ENCODE data around the gene OR2AG1. TPM values are rescaled to one million over a fixed set of nuclear protein-coding genes. Genes with fewer than 3 reads are reported as not detected.

Gene OR2AG1, protein sequence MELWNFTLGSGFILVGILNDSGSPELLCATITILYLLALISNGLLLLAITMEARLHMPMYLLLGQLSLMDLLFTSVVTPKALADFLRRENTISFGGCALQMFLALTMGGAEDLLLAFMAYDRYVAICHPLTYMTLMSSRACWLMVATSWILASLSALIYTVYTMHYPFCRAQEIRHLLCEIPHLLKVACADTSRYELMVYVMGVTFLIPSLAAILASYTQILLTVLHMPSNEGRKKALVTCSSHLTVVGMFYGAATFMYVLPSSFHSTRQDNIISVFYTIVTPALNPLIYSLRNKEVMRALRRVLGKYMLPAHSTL
- not detected for total RNA-seq
- polyA plus RNA-seq (ENCODE audit: insufficient read depth in 1 of 8, insufficient read length in 8 of 8, low replicate concordance in 1 of 8): under 1 TPM in 4 of 8 donors, not detected in 4; 0.04 to 0.05 (median 0.05) TPM
- long read RNA-seq, donor 1: 0 reads
- long read RNA-seq, donor 2: 0 reads
- long read RNA-seq, donor 3: 0 reads
- long read RNA-seq, donor 4: 0 reads
- long read RNA-seq, donor 5: 0 reads
- long read RNA-seq, donor 6: 0 reads
- long read RNA-seq, donor 7: 0 reads
- long read RNA-seq, donor 8: 0 reads
- long read RNA-seq, donor 9: 0 reads
- long read RNA-seq, donor 10: 0 reads
- long read RNA-seq, donor 11: 0 reads

DNA sequence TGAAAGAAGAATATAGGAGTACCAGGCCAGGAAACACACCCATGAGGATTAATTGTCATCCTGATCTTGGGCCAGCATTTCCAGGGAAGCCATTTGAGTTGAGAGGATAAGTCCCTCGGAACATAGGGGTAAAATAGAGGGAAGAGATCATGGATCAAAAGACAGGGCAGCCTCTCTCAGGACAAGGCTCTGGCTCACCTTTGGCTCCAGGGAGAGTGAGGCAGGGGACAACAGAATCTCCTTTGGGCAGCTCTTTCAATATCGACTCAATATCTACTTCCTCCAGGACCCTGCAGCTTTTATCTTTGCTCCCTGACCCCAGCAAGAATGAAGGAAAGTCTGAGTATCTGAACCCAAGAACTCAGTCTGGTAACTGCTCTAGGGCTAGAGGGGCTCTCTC lies at the start of gene OR2AG1:
Gene OR2AG1 (plus strand): TSS at position 301 of the 400 bp plus-strand sequence. CDS start 2,018 bp downstream, outside the sequence.
- Histone ChIP-seq H3K4me3 (ENCODE audit: low read length) (no peak within 1 kb of the TSS), H3K27me3 (ENCODE audit: control insufficient read depth, insufficient read depth, low read length) (no peaks in the 10 kb centered on the region), H3K9me3 (replicated peaks; ENCODE audit: control insufficient read depth, low read depth, low read length) (no peaks in the 10 kb centered on the region), H3K4me1 (ENCODE audit: control insufficient read depth, insufficient read depth, low read length) (no peaks in the 10 kb centered on the region), H3K27ac (ENCODE audit: low read length) (no peak within 1 kb of the TSS), H3K36me3 (ENCODE audit: control insufficient read depth, insufficient read depth, low read length) (no peaks in the 10 kb centered on the region)
- no CpG with 5 or more reads among the region's 2 CpGs for WGBS (ENCODE audit: insufficient coverage)
- no peak for DNase-seq

DNA sequence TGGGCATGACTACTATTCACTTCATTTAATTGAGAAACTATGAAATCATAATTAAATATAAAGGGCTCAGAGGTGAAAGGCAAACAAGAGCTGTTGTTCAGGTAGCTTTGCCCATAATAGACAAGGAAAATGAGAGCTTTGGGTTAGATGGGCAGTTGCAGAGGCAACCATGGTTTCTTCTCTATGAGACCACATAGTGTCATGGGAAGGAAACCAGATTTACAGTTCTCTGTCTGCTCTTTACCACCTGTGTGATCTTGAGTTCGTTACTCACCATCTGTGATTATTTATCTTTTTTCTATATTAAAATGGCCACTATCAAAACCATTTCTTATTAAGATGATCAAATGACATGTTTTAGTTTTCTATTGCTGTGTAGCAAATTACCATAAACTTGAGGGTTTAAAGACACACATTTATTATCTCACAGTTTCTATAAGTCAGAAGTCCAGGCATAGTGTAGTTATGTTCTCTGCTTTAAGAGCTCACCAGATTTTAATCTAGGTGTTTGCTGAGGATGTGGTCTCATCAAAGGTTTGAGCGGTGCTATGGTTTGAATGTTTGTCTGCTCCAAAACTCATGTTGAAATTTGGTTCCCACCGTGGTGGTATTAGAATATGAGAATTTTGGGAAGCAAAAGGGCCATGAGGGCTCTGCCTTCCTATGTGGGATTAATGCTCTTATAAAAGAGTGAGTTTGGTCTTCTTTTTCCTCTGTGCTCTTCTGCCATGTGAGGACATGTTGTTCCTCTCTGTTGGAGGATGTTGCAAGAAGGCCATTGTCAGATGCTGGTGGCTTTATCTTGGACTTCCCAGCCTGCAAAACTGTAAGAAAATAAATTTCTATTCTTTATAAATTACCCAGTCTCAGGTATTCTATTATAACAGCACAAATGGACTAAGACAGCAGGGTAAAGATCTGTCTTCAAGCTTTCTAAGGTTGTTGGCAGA lies 49.2 kb upstream of the OR2AG1 start:
- Histone ChIP-seq H3K4me3 (ENCODE audit: low read length) (no peak overlapping the region), H3K36me3 (ENCODE audit: control insufficient read depth, insufficient read depth, low read length) (no peaks in the 10 kb centered on the region), H3K9me3 (replicated peaks; ENCODE audit: control insufficient read depth, low read depth, low read length) (no peaks in the 10 kb centered on the region), H3K4me1 (ENCODE audit: control insufficient read depth, insufficient read depth, low read length) (no peaks in the 10 kb centered on the region), H3K27ac (ENCODE audit: low read length) (no peak overlapping the region), H3K27me3 (ENCODE audit: control insufficient read depth, insufficient read depth, low read length) (no peaks in the 10 kb centered on the region)
- 71% methylated on average over 1 of the region's 3 CpGs for WGBS (ENCODE audit: insufficient coverage)
- no peak for DNase-seq

DNA sequence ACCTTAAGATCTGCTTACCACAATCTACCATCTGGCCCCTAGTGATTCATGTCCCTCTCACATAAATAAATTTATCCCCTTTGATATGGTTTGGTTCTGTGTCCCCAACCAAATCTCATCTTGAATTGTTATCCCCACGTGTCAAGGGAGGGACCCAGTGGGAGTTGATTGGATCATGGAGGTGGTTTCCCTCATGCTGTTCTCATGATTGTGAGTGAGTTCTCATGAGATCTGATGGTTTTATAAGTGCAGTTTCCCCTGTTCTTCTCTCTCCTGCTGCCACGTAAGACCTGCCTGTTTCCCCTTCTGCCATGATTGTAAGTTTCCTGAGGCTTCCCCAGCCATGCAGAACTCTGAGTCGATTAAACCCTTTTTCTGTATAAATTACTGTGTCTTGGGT lies 48.2 kb upstream of the OR2AG1 start:
- Histone ChIP-seq H3K4me1 (ENCODE audit: control insufficient read depth, insufficient read depth, low read length) (no peaks in the 10 kb centered on the region), H3K4me3 (ENCODE audit: low read length) (no peak overlapping the region), H3K27ac (ENCODE audit: low read length) (no peak overlapping the region), H3K36me3 (ENCODE audit: control insufficient read depth, insufficient read depth, low read length) (no peaks in the 10 kb centered on the region), H3K9me3 (replicated peaks; ENCODE audit: control insufficient read depth, low read depth, low read length) (no peaks in the 10 kb centered on the region), H3K27me3 (ENCODE audit: control insufficient read depth, insufficient read depth, low read length) (no peaks in the 10 kb centered on the region)
- no peak for DNase-seq
- no CpG with 5 or more reads among the region's 3 CpGs for whole genome bisulfite sequencing (ENCODE audit: insufficient coverage)

DNA sequence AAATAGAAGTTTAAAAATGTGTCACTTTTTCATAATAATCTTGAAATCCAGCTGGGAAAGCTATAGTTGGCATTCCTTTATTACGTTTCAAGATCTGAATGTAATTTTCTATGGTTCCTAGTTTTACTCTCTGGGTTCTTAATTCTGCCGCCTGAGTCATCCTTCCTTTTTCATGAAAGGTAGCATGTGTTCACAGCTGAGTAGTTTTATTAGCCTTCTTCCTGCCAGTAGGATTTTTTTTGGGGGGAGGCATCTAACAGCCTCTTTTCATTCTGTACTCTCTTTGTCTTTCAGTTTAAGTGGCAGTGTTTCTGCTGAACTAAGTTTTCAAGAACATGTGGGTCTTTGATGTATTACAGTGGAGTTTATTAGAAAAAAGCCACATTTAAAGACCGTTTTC lies 47.5 kb upstream of the OR2AG1 start:
- H3K36me3 ChIP-seq (ENCODE audit: control insufficient read depth, insufficient read depth, low read length): no peaks in the 10 kb centered on the region
- no peak overlapping the region for H3K4me3 ChIP-seq (ENCODE audit: low read length)
- no peaks in the 10 kb centered on the region for H3K4me1 ChIP-seq (ENCODE audit: control insufficient read depth, insufficient read depth, low read length)
- H3K27me3 ChIP-seq (ENCODE audit: control insufficient read depth, insufficient read depth, low read length): no peaks in the 10 kb centered on the region
- H3K27ac ChIP-seq (ENCODE audit: low read length): no peak overlapping the region
- no CpG with 5 or more reads among the region's 3 CpGs for WGBS (ENCODE audit: insufficient coverage)
- H3K9me3 ChIP-seq (replicated peaks; ENCODE audit: control insufficient read depth, low read depth, low read length): no peaks in the 10 kb centered on the region
- no peak for DNase-seq

DNA sequence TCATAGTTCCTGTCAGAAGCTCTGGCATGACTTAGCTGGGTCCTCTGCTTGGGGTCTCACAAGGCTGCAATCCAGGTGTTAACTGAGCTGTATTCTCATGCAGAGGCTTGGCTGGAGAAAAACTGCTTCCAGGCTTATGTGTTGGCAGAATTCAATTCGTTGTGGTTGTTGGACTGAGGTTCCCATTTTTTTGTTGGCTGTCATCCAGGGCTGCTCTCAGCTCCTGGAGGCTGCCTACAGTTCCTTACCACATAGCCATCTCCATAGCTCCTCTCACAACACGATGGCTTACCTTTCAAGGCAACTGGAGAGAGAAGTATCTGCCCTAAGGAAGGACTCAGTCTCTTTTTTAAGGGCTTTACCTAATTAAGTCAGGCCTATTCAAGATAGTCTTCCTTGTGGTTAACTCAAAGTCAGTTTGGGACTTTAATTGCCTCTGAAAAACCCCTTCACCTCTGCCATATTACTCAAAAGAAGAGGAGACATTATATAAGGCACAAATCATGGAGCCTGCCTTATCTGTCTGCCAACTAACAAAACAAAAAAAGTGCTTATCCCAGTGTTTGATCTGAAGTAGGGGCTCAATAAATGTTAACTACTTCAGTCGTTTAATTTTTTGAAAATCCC lies 46.2 kb upstream of the OR2AG1 start:
- no CpG with 5 or more reads among the region's 3 CpGs for WGBS (ENCODE audit: insufficient coverage)
- no peaks in the 10 kb centered on the region for H3K36me3 ChIP-seq (ENCODE audit: control insufficient read depth, insufficient read depth, low read length)
- no peak for DNase-seq
- H3K4me3 ChIP-seq (ENCODE audit: low read length): no peak overlapping the region
- H3K27me3 ChIP-seq (ENCODE audit: control insufficient read depth, insufficient read depth, low read length): no peaks in the 10 kb centered on the region
- no peak overlapping the region for H3K27ac ChIP-seq (ENCODE audit: low read length)
- H3K4me1 ChIP-seq (ENCODE audit: control insufficient read depth, insufficient read depth, low read length): no peaks in the 10 kb centered on the region
- H3K9me3 ChIP-seq (replicated peaks; ENCODE audit: control insufficient read depth, low read depth, low read length): no peaks in the 10 kb centered on the region

DNA sequence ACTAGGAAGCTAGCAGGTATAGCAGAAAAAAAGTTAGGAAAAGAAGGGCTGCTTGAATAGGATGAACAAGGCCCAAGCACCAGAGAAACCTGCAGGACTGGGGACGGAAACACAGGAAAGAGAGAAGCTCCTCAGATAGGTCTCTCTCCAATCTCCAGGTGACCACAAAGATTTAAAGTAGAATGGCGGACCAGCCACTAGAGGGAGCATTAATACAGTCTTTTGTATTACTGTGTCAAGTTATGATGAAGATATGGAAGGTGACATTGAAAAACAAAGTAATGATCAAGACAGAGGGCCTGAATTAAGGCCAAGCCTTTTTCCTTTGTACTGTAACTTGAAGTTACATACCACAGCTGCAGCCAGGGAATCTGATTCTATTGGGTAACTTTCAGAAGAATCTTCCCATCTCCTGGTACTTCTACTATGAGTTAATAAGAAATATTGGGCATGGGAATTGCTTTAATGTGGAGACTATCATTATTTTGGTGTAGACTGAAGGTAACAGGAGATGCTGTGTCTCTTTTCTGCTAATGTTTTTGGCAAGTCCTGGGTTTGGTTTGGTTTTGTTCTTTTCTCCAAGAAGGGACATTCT lies 44.9 kb upstream of the OR2AG1 start:
- no peaks in the 10 kb centered on the region for H3K27me3 ChIP-seq (ENCODE audit: control insufficient read depth, insufficient read depth, low read length)
- no peaks in the 10 kb centered on the region for H3K4me1 ChIP-seq (ENCODE audit: control insufficient read depth, insufficient read depth, low read length)
- H3K27ac ChIP-seq (ENCODE audit: low read length): no peak overlapping the region
- peak; percentile 40 for DNase-seq
- no peak overlapping the region for H3K4me3 ChIP-seq (ENCODE audit: low read length)
- H3K36me3 ChIP-seq (ENCODE audit: control insufficient read depth, insufficient read depth, low read length): no peaks in the 10 kb centered on the region
- no CpG with 5 or more reads among the region's 2 CpGs for WGBS (ENCODE audit: insufficient coverage)
- H3K9me3 ChIP-seq (replicated peaks; ENCODE audit: control insufficient read depth, low read depth, low read length): no peaks in the 10 kb centered on the region

DNA sequence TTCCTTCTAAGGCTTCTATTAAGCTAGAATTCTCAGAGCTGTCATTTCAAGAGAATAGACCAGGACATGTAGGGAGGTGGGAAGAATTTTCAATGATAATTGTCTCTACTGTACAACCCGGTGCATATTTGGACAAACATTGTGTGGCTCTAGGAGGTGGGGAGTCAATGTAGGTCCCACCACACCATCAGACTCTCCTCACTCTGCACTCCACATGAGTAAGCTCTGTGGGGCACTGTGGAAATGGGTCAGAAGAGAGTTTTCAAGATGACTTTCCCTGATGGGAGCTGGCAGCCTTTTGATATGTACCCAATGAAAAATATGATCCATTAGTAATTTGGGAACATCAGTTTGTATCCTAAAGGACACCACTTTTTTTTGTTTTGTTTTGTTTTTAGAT lies 44.2 kb upstream of the OR2AG1 start:
- WGBS (ENCODE audit: insufficient coverage): no CpG with 5 or more reads among the region's 1 CpG
- H3K27ac ChIP-seq (ENCODE audit: low read length): no peak overlapping the region
- no peaks in the 10 kb centered on the region for H3K4me1 ChIP-seq (ENCODE audit: control insufficient read depth, insufficient read depth, low read length)
- no peak overlapping the region for H3K4me3 ChIP-seq (ENCODE audit: low read length)
- H3K27me3 ChIP-seq (ENCODE audit: control insufficient read depth, insufficient read depth, low read length): no peaks in the 10 kb centered on the region
- no peaks in the 10 kb centered on the region for H3K36me3 ChIP-seq (ENCODE audit: control insufficient read depth, insufficient read depth, low read length)
- H3K9me3 ChIP-seq (replicated peaks; ENCODE audit: control insufficient read depth, low read depth, low read length): no peaks in the 10 kb centered on the region
- DNase-seq: no peak

DNA sequence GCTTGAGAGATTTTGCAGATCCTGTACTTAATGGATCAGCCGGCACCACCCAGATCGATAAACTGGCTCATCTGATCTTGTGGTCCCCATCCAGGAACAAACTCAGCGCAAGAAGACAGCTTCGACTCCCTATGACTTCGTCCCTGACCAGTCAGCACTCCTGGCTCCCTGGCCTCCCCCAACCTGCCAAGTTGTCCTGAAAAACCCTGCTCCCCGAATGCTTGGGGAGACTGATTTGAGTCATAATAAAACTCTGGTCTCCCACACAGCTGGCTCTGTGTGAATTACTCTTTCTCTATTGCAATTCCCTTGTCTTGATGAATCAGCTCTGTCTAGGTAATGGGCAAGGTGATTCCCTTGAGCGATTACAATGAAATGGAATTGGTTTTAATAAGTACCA lies 40.6 kb upstream of the OR2AG1 start:
- no peak overlapping the region for H3K4me3 ChIP-seq (ENCODE audit: low read length)
- H3K36me3 ChIP-seq (ENCODE audit: control insufficient read depth, insufficient read depth, low read length): no peaks in the 10 kb centered on the region

DNA sequence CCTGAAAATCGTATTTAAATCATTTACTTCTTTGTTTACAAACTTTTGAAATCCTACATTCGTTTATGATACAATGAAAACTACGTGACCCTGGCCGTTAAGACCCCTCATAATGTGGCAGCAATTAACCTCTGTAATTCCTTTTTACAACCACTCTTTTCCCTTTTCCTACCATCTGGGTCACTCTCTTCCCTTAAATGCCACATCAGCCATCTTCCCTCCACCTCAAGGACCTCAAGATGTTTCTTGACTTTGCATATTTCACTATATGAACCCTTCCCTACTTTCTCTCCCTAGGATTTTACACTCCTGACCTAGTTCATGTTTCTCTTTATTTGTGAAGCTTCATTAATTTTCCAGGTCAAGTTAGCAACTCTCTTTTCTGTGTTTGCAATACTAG lies 37.8 kb upstream of the OR2AG1 start:
- Histone ChIP-seq H3K27me3 (ENCODE audit: control insufficient read depth, insufficient read depth, low read length) (no peaks in the 10 kb centered on the region), H3K36me3 (ENCODE audit: control insufficient read depth, insufficient read depth, low read length) (no peaks in the 10 kb centered on the region), H3K9me3 (replicated peaks; ENCODE audit: control insufficient read depth, low read depth, low read length) (no peaks in the 10 kb centered on the region), H3K27ac (ENCODE audit: low read length) (no peak overlapping the region), H3K4me1 (ENCODE audit: control insufficient read depth, insufficient read depth, low read length) (no peaks in the 10 kb centered on the region), H3K4me3 (ENCODE audit: low read length) (no peak overlapping the region)
- 62% methylated on average over 3 of the region's 4 CpGs for WGBS (ENCODE audit: insufficient coverage)
- no peak for DNase-seq

More for the DNA sequence above, 40.6 kb upstream of the OR2AG1 start:
- DNase-seq: no peak
- Histone ChIP-seq H3K27ac (ENCODE audit: low read length) (no peak overlapping the region), H3K4me1 (ENCODE audit: control insufficient read depth, insufficient read depth, low read length) (no peaks in the 10 kb centered on the region), H3K9me3 (replicated peaks; ENCODE audit: control insufficient read depth, low read depth, low read length) (no peaks in the 10 kb centered on the region), H3K27me3 (ENCODE audit: control insufficient read depth, insufficient read depth, low read length) (no peaks in the 10 kb centered on the region)
- WGBS (ENCODE audit: insufficient coverage): 70% methylated on average over 4 of the region's 7 CpGs
